Prostate gland (tissue), 2 donors: ENCODE measurements around the gene PMVK. TPM values are rescaled to one million over a fixed set of nuclear protein-coding genes. Genes with fewer than 3 reads are reported as not detected.

Experiments
- DNase-seq: peaks from one replicate; pipeline ENCODE4 v3.0.0-alpha.2; 2019; ENCODE audit warnings: low spot score
- H3K27ac ChIP-seq, 2 donors: fragments of 200-600 bp; sonication (generic); 2 replicates each; pipeline ENCODE4 v1.5.1; 2017 to 2019
- H3K27me3 ChIP-seq: fragments of 200-600 bp; sonication (generic); replicated peaks from 2 replicates; pipeline ENCODE4 v1.5.1; 2019; ENCODE audit not compliant: insufficient read depth
- H3K36me3 ChIP-seq, 2 donors: fragments of 200-600 bp; sonication (generic); 1 replicate in 1 of 2; 2 replicates in 1 of 2; pipeline versions ENCODE4 v1.5.1 to v1.8.1; 2017 to 2019
- H3K4me1 ChIP-seq: fragments of 200-600 bp; sonication (generic); replicated peaks from 2 replicates; pipeline ENCODE4 v1.5.1; 2019
- H3K4me3 ChIP-seq, 2 donors: fragments of 200-600 bp; sonication (generic); 2 replicates each; pipeline ENCODE4 v1.5.1; 2017 to 2019
- H3K9me3 ChIP-seq: fragments of 200-600 bp; sonication (generic); 2 replicates; pipeline ENCODE4 v1.5.1; 2017
- POLR2A ChIP-seq: fragments of 450-650 bp; IDR thresholded peaks from one replicate; pipeline ENCODE4 v1.6.1; 2016; ENCODE audit warnings: antibody characterized with exemption, mild to moderate bottlenecking
- POLR2AphosphoS5 ChIP-seq: sonication (generic); formaldehyde crosslinking; IDR thresholded peaks from one replicate; pipeline ENCODE4 v1.6.1; 2017; ENCODE audit warnings: antibody characterized with exemption
- WGBS: methylation state at CpG from one replicate; pipeline ENCODE4 v1.1.5; 2018; 5-methylcytosine and 5-hydroxymethylcytosine counted together
- intact Hi-C: fragments of 100-400 bp; cut with DNase I; formaldehyde crosslinking; loops from one replicate; pipeline ENCODE4 v1.14.2; 2022
- total RNA-seq, 2 donors: library from RNA; depleted of rRNA; stranded (reverse); fragments of >200 nt; gene quantifications; one replicate each; pipeline ENCODE4 v1.1.0, GENCODE V29; 2016
- TF ChIP-seq, protein P1 (sequence below), 4 experiments: fragments of 200-600 bp in 2 of 4; fragments of 450-650 bp in 2 of 4; sonication (generic) in 2 of 4; IDR thresholded peaks; 1 replicate in 3 of 4; 2 replicates in 1 of 4; pipeline ENCODE4 v1.5.1; 2016 to 2019; ENCODE audit warnings: antibody characterized with exemption in 4 of 4, mild to moderate bottlenecking in 2 of 4, moderate library complexity in 2 of 4

Gene PMVK
- total RNA-seq, 2 donors from 2014 or later = 23.2 to 26.2 TPM

GRCh38 chr1:154881820-154882535 is 54.5 kb downstream of the PMVK start:
- DNase-seq = no peak
- TF ChIP-seq POLR2AphosphoS5 = no peak
- TF ChIP-seq, protein P1, sequence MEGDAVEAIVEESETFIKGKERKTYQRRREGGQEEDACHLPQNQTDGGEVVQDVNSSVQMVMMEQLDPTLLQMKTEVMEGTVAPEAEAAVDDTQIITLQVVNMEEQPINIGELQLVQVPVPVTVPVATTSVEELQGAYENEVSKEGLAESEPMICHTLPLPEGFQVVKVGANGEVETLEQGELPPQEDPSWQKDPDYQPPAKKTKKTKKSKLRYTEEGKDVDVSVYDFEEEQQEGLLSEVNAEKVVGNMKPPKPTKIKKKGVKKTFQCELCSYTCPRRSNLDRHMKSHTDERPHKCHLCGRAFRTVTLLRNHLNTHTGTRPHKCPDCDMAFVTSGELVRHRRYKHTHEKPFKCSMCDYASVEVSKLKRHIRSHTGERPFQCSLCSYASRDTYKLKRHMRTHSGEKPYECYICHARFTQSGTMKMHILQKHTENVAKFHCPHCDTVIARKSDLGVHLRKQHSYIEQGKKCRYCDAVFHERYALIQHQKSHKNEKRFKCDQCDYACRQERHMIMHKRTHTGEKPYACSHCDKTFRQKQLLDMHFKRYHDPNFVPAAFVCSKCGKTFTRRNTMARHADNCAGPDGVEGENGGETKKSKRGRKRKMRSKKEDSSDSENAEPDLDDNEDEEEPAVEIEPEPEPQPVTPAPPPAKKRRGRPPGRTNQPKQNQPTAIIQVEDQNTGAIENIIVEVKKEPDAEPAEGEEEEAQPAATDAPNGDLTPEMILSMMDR (IDR thresholded peaks at IDR 0.05) = no peak
- no peak for TF ChIP-seq POLR2A
- no peak overlapping the region for H3K27ac ChIP-seq
- H3K4me1 ChIP-seq = no peaks in the 10 kb centered on the region
- H3K4me3 ChIP-seq = no peak overlapping the region
- H3K9me3 ChIP-seq = no peaks in the 10 kb centered on the region
- H3K27me3 ChIP-seq = no peaks in the 10 kb centered on the region
- WGBS = 75% methylated on average over 10 of the region's 10 CpGs
- intact Hi-C loops = no loop called here
- no peaks in the 10 kb centered on the region for H3K36me3 ChIP-seq

DNA sequence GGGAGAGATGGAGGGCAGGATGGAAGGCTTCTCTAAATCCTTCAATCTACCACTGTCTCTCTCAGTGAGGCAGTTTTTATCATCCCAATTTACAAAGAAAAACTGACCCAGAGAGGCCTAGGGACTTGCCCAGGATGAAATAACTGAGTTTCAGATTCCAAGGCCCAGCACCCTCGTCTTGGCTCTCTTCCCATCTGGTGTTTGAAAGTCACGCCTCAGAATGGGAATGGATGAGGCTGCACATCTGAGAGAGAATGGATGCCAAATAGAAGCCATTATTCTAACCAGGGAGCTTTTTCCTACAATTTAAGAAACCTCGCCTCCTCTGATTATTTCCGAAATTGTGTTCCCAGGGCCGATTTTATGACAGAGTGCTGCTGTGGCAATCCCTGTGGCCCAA is 55.8 kb downstream of the PMVK start:
- no peak overlapping the region for H3K27ac ChIP-seq
- H3K36me3 ChIP-seq = no peaks in the 10 kb centered on the region
- H3K4me3 ChIP-seq = no peak overlapping the region
- 67% methylated on average over 5 of the region's 5 CpGs for WGBS
- no peaks in the 10 kb centered on the region for H3K9me3 ChIP-seq
- H3K4me1 ChIP-seq = no peaks in the 10 kb centered on the region
- DNase-seq = no peak
- H3K27me3 ChIP-seq = no peaks in the 10 kb centered on the region
- intact Hi-C loops = no loop called here
- TF ChIP-seq POLR2AphosphoS5 (no peak), POLR2A (no peak)
- TF ChIP-seq, protein P1 (IDR thresholded peaks at IDR 0.05) = no peak

DNA sequence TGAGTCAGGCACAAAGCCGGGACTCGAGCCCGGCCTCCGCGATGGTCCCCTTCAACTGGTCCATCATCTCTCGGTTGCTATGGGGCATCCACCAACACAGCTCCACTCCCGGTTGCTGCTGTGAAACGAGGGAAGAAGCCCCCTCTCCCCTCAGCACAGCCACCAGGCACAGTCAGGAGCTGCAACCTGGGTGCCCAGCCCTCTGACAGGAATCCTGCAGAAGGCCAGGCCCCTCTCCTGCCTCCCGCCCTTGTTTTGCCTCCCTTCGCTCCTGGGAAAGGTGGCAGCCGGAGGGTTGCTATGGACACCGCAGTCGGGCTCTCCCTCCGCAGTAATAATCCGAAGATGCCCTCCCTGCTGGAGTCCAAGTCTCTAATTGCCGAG is 57.5 kb downstream of the PMVK start:
- H3K4me1 ChIP-seq = no peaks in the 10 kb centered on the region
- no peak overlapping the region for H3K4me3 ChIP-seq
- H3K36me3 ChIP-seq = no peaks in the 10 kb centered on the region
- no peak overlapping the region for H3K27ac ChIP-seq
- 75% methylated on average over 16 of the region's 16 CpGs for WGBS
- TF ChIP-seq, protein P1 (IDR thresholded peaks at IDR 0.05) = no peak
- TF ChIP-seq POLR2A (no peak), POLR2AphosphoS5 (no peak)
- DNase-seq = no peak
- intact Hi-C loops = loop anchor here (2.0 kb wide), 3 partner anchors 210 to 398 kb away; partner anchors contain the start of gene UBE2Q1
- no peaks in the 10 kb centered on the region for H3K9me3 ChIP-seq
- no peaks in the 10 kb centered on the region for H3K27me3 ChIP-seq

- intact Hi-C loops = loop anchor here (2.0 kb wide), 3 partner anchors 210 to 398 kb away; partner anchors contain the start of gene UBE2Q1
- TF ChIP-seq, protein P1 (IDR thresholded peaks at IDR 0.05) = peak; percentile 54 to 91 (median 86)
- peak; percentile 38 for TF ChIP-seq POLR2AphosphoS5
- no peak for TF ChIP-seq POLR2A
- Histone ChIP-seq H3K9me3 (no peaks in the 10 kb centered on the region), H3K27me3 (no peaks in the 10 kb centered on the region), H3K4me3 (no peak overlapping the region), H3K4me1 (no peaks in the 10 kb centered on the region), H3K27ac (no peak overlapping the region), H3K36me3 (no peaks in the 10 kb centered on the region)
- 27% methylated on average over 19 of the region's 20 CpGs for WGBS
- DNase-seq = peak; percentile 73
Observed at GRCh38 chr1:154878371-154879037, 58.0 kb downstream of the PMVK start.
